HCT116 (cell line): ENCODE data around the gene ENPP3. TPM values are rescaled to one million over a fixed set of nuclear protein-coding genes. Genes with fewer than 3 reads are reported as not detected.

Source experiments
- ATAC-seq: fragments of 200-7000 bp; cut with Tn5 transposase; 2 replicates; pipeline ENCODE4 v1.9.1; 2020; ENCODE audit warnings: mild to moderate bottlenecking, moderate library complexity
- BruUV-seq: library from RNA; stranded (reverse); fragments of 400-500 nt; replicated peaks from 2 replicates; lab custom pipeline; 2021; lab: Mats Ljungman, UMichigan
- CTCF ChIA-PET: fragments of 300-600 bp; sonication (Branson Sonifier 250); formaldehyde crosslinking; loops from one replicate; lab custom pipeline; 2021; ENCODE audit warnings: antibody characterized with exemption; lab: Charles Lee
- POLR2A ChIA-PET: fragments of 300-600, 350-600 bp; sonication (Branson Sonifier 250); formaldehyde crosslinking; loops from one replicate; lab custom pipeline; 2021; ENCODE audit warnings: antibody characterized with exemption; lab: Charles Lee
- RAD21 ChIA-PET, 2 experiments: fragments of 300-600 bp; sonication (Branson Sonifier 250); formaldehyde crosslinking; loops; one replicate each; lab custom pipeline; 2023; ENCODE audit warnings: low total read pairs in 2 of 2; ENCODE audit not compliant: uncharacterized antibody in 2 of 2, unreplicated experiment in 2 of 2, low non-redundant PET in 1 of 2; lab: Charles Lee
- DNase-seq: peaks from one replicate; pipeline ENCODE4 v3.0.0-alpha.2; 2010; ENCODE audit warnings: low read depth, low spot score
- H2AFZ ChIP-seq: fragments of 200-600 bp; shearing (Covaris generic), sonication (generic); 2 replicates; pipeline ENCODE4 v1.6.1; 2017; ENCODE audit warnings: low read depth, mixed run types, mixed read lengths, antibody characterized with exemption, low read length; ENCODE audit not compliant: poor library complexity, severe bottlenecking
- H3K27ac ChIP-seq: 2 replicates; pipeline ENCODE4 v1.5.1; 2012; ENCODE audit warnings: low read depth, low read length
- H3K27me3 ChIP-seq: fragments of 200-600 bp; sonication (generic); 2 replicates; pipeline ENCODE4 v1.6.1; 2016; ENCODE audit warnings: mixed run types, low read length, mixed read lengths; ENCODE audit not compliant: insufficient read depth
- H3K36me3 ChIP-seq, 2 experiments: fragments of 200-500 bp in 1 of 2; fragments of 200-600 bp in 1 of 2; sonication (Bioruptor generic) in 1 of 2; sonication (generic) in 1 of 2; 2 replicates each; pipeline versions ENCODE4 v1.5.1 to v1.6.1; 2014 to 2016; ENCODE audit warnings: low read length in 2 of 2, inconsistent platforms in 1 of 2, mixed read lengths in 1 of 2, mixed run types in 1 of 2; ENCODE audit not compliant: insufficient read depth in 2 of 2, control insufficient read depth in 1 of 2
- H3K4me1 ChIP-seq, 2 experiments: fragments of 200-600 bp in 1 of 2; sonication (generic) in 1 of 2; 2 replicates each; pipeline versions ENCODE4 v1.5.1 to v1.6.1; 2012 to 2017; ENCODE audit warnings: low read length in 2 of 2, inconsistent platforms in 1 of 2, mild to moderate bottlenecking in 1 of 2, mixed read lengths in 1 of 2, mixed run types in 1 of 2, moderate library complexity in 1 of 2; ENCODE audit not compliant: insufficient read depth in 2 of 2, control insufficient read depth in 1 of 2
- H3K4me2 ChIP-seq: fragments of 200-600 bp; sonication (generic); 2 replicates; pipeline ENCODE4 v1.6.1; 2017; ENCODE audit warnings: mixed run types, low read length, mixed read lengths
- H3K4me3 ChIP-seq, 2 experiments: fragments of 200-600 bp in 1 of 2; sonication (generic) in 1 of 2; replicated peaks in 1 of 2; 2 replicates each; pipeline ENCODE4 v1.5.1; 2011 to 2016; ENCODE audit warnings: low read length in 2 of 2, control low read depth in 1 of 2, low read depth in 1 of 2, mild to moderate bottlenecking in 1 of 2, mixed read lengths in 1 of 2, mixed run types in 1 of 2
- H3K79me2 ChIP-seq: fragments of 200-600 bp; sonication (generic); 2 replicates; pipeline ENCODE4 v1.6.1; 2017; ENCODE audit warnings: mild to moderate bottlenecking, mixed run types, low read length, moderate library complexity, mixed read lengths; ENCODE audit not compliant: insufficient read depth
- H3K9ac ChIP-seq: fragments of 200-600 bp; sonication (generic); 2 replicates; pipeline ENCODE4 v1.6.1; 2016; ENCODE audit warnings: low read length, mixed read lengths
- H3K9me2 ChIP-seq: fragments of 200-600 bp; sonication (generic), shearing (Covaris generic); 2 replicates; pipeline ENCODE4 v1.6.1; 2017; ENCODE audit warnings: mixed run types, mild to moderate bottlenecking, moderate library complexity; ENCODE audit not compliant: insufficient read depth
- H3K9me3 ChIP-seq, 2 experiments: fragments of 200-500 bp in 1 of 2; fragments of 200-600 bp in 1 of 2; sonication (Bioruptor generic) in 1 of 2; sonication (generic) in 1 of 2; 2 replicates each; pipeline ENCODE4 v1.6.1; 2014 to 2017; ENCODE audit warnings: low read length in 2 of 2, mixed read lengths in 2 of 2, inconsistent platforms in 1 of 2, low read depth in 1 of 2, mild to moderate bottlenecking in 1 of 2, mixed run types in 1 of 2, moderate library complexity in 1 of 2; ENCODE audit not compliant: control insufficient read depth in 1 of 2, insufficient read depth in 1 of 2
- H4K20me1 ChIP-seq: fragments of 200-600 bp; sonication (generic), shearing (Covaris generic); 2 replicates; pipeline ENCODE4 v1.6.1; 2017; ENCODE audit warnings: mixed run types, mild to moderate bottlenecking, moderate library complexity; ENCODE audit not compliant: insufficient read depth
- ATF3 ChIP-seq: IDR thresholded peaks from 2 replicates; pipeline ENCODE4 v1.6.1; 2012
- CBX3 ChIP-seq: IDR thresholded peaks from 2 replicates; pipeline ENCODE4 v1.6.1; 2012; ENCODE audit warnings: low read depth
- CTCF ChIP-seq, 3 experiments: fragments of 200-600 bp in 1 of 3; sonication (generic) in 1 of 3; IDR thresholded peaks in 2 of 3; conservative IDR thresholded peaks in 1 of 3; 2 replicates each; pipeline ENCODE4 v1.5.1; 2012 to 2017; ENCODE audit warnings: low read depth in 2 of 3, low read length in 2 of 3, antibody characterized with exemption in 1 of 3, borderline replicate concordance in 1 of 3, control low read depth in 1 of 3, mild to moderate bottlenecking in 1 of 3, mixed read lengths in 1 of 3, mixed run types in 1 of 3, moderate library complexity in 1 of 3; ENCODE audit not compliant: insufficient read depth in 1 of 3
- EZH2 ChIP-seq: fragments of 200-600 bp; sonication (generic); IDR thresholded peaks from 2 replicates; pipeline ENCODE4 v1.6.1; 2017; ENCODE audit warnings: antibody characterized with exemption, mixed run types
- FOSL1 ChIP-seq: IDR thresholded peaks from 2 replicates; pipeline ENCODE4 v1.6.1; 2012; ENCODE audit warnings: low read depth
- JUND ChIP-seq: IDR thresholded peaks from 2 replicates; pipeline ENCODE4 v1.6.1; 2012
- POLR2A ChIP-seq: IDR thresholded peaks from 2 replicates; pipeline ENCODE4 v1.7.0; 2011; ENCODE audit warnings: borderline replicate concordance; ENCODE audit not compliant: insufficient read depth, insufficient read length; ENCODE audit errors: extremely low read depth
- POLR2AphosphoS5 ChIP-seq: IDR thresholded peaks from 2 replicates; pipeline ENCODE4 v1.6.1; 2011; ENCODE audit warnings: mild to moderate bottlenecking, low read depth, low read length, moderate library complexity
- RAD21 ChIP-seq: IDR thresholded peaks from 2 replicates; pipeline ENCODE4 v1.6.1; 2012; ENCODE audit warnings: low read depth, mild to moderate bottlenecking
- SIN3A ChIP-seq: IDR thresholded peaks from 2 replicates; pipeline ENCODE4 v1.6.1; 2012; ENCODE audit warnings: low read depth
- SRF ChIP-seq: IDR thresholded peaks from 2 replicates; pipeline ENCODE4 v1.6.1; 2012; ENCODE audit warnings: low read depth
- TCF7L2 ChIP-seq: IDR thresholded peaks from 2 replicates; pipeline ENCODE4 v1.7.0; 2011; ENCODE audit warnings: borderline replicate concordance, inconsistent platforms; ENCODE audit not compliant: insufficient read depth, insufficient read length; ENCODE audit errors: extremely low read depth
- ZBTB33 ChIP-seq: IDR thresholded peaks from 2 replicates; pipeline ENCODE4 v1.6.1; 2011; ENCODE audit warnings: mild to moderate bottlenecking, low read length, moderate library complexity; ENCODE audit not compliant: insufficient replicate concordance; ENCODE audit errors: extremely low read depth
- ZFX ChIP-seq: fragments of 450-650 bp; IDR thresholded peaks from 2 replicates; pipeline ENCODE4 v1.6.1; 2017
- ZNF274 ChIP-seq: fragments of 200-500 bp; sonication (Bioruptor generic); IDR thresholded peaks from 2 replicates; pipeline ENCODE4 v1.6.1; 2014; ENCODE audit warnings: mild to moderate bottlenecking, low read depth, low read length, inconsistent platforms
- intact Hi-C: fragments of 100-400 bp; cut with micrococcal nuclease; formaldehyde crosslinking; loops from 2 replicates; pipeline ENCODE4 v1.10.0; 2022
- total RNA-seq: library from RNA; stranded (reverse); gene quantifications from one replicate; pipeline ENCODE4 v1.2.1, GENCODE V29; 2021; ENCODE audit not compliant: unreplicated experiment

Gene ENPP3
- total RNA-seq, 1 experiment from 2014 or later, result 0.15 TPM

GRCh38 chr6:131781687-131782086, 144.6 kb downstream of the ENPP3 start:
- Histone ChIP-seq H3K27me3 (no peaks in the 10 kb centered on the region), H3K36me3 (no peaks in the 10 kb centered on the region), H3K9ac (no peak overlapping the region), H3K9me3 (no peaks in the 10 kb centered on the region), H3K4me2 (no peak overlapping the region), H3K4me3 (no peak overlapping the region), H2AFZ (no peak overlapping the region), H3K79me2 (no peaks in the 10 kb centered on the region), H3K9me2 (no peaks in the 10 kb centered on the region), H4K20me1 (no peaks in the 10 kb centered on the region), H3K4me1 (no peaks in the 10 kb centered on the region), H3K27ac (no peak overlapping the region)
- TF ChIP-seq TCF7L2 (no peak), CTCF (IDR thresholded peaks at IDR 0.05 in 2 of 3, conservative IDR thresholded peaks at IDR 0.05 in 1 of 3; ENCODE audit: borderline replicate concordance in 1 of 3, insufficient read depth in 1 of 3, low read depth in 2 of 3, low read length in 2 of 3) (no peak), ZFX (no peak), FOSL1 (no peak), POLR2AphosphoS5 (no peak), SRF (no peak), EZH2 (no peak), SIN3A (no peak), CBX3 (no peak), ZNF274 (no peak), POLR2A (no peak), RAD21 (no peak), JUND (no peak), ATF3 (no peak), ZBTB33 (no peak)
- ChIA-PET CTCF (interaction anchor here (1.7 to 3.3 kb wide), 2 partner anchors 128 to 133 kb away, joined by 8 to 25 read pairs; no protein-coding TSS in a partner anchor), POLR2A (no interaction called here), RAD21 (no interaction called here)
- ATAC-seq, result no peak
- intact Hi-C loops, result loop anchor here (2.0 kb wide), 1 partner anchor 129 kb away; no protein-coding TSS in a partner anchor
- DNase-seq, result no peak
- BruUV-seq, result no TSS peak
